H1 (cell line): ENCODE data around the gene OR52B6. TPM values are rescaled to one million over a fixed set of nuclear protein-coding genes. Genes with fewer than 3 reads are reported as not detected.

Experiments used
- CTCF ChIA-PET: fragments of 300-600 bp; sonication (Branson Sonifier 250); formaldehyde crosslinking; loops from one replicate; lab custom pipeline; 2021; ENCODE audit not compliant: partially characterized antibody; lab: Charles Lee
- POLR2A ChIA-PET: fragments of 300-600 bp; sonication (Branson Sonifier 250); formaldehyde crosslinking; loops from one replicate; lab custom pipeline; 2021; ENCODE audit warnings: inconsistent platforms; ENCODE audit not compliant: partially characterized antibody; lab: Charles Lee
- DNase-seq, 2 experiments: peaks; one replicate each; pipeline versions ENCODE4 v3.0.0 to v3.0.0-alpha.2; 2010 to 2022; ENCODE audit warnings: low spot score in 2 of 2, low read depth in 1 of 2, mixed read lengths in 1 of 2
- FAIRE-seq: peaks from 2 replicates; lab custom pipeline; 2011; peaks lifted over from hg19 to GRCh38; lab: Jason Lieb, UNC
- H2AFZ ChIP-seq: 2 replicates; pipeline ENCODE4 v1.8.1; 2012; ENCODE audit warnings: low read length, inconsistent platforms
- H2AK5ac ChIP-seq: 2 replicates; pipeline ENCODE4 v1.6.1; 2013; ENCODE audit warnings: low read depth, low read length
- H2BK120ac ChIP-seq: replicated peaks from 2 replicates; pipeline ENCODE3; 2013; ENCODE audit warnings: low read depth, low read length, inconsistent platforms
- H2BK12ac ChIP-seq: 2 replicates; pipeline ENCODE4 v1.6.1; 2013; ENCODE audit warnings: low read depth, low read length
- H2BK15ac ChIP-seq: 2 replicates; pipeline ENCODE4 v1.6.1; 2013; ENCODE audit warnings: low read length
- H2BK20ac ChIP-seq: 2 replicates; pipeline ENCODE4 v1.6.1; 2013; ENCODE audit warnings: low read length
- H2BK5ac ChIP-seq: 2 replicates; pipeline ENCODE4 v1.6.1; 2013; ENCODE audit warnings: low read depth, low read length
- H3K14ac ChIP-seq: 2 replicates; pipeline ENCODE4 v1.6.1; 2013; ENCODE audit warnings: inconsistent platforms; ENCODE audit not compliant: insufficient read length
- H3K18ac ChIP-seq: 2 replicates; pipeline ENCODE4 v1.6.1; 2013; ENCODE audit warnings: low read length; ENCODE audit errors: extremely low read depth
- H3K23ac ChIP-seq: 2 replicates; pipeline ENCODE4 v1.6.1; 2013; ENCODE audit warnings: inconsistent platforms; ENCODE audit not compliant: insufficient read length
- H3K23me2 ChIP-seq: 2 replicates; pipeline ENCODE4 v1.6.1; 2013; ENCODE audit warnings: low read depth, low read length
- H3K27ac ChIP-seq: 2 replicates; pipeline ENCODE4 v1.6.1; 2011; ENCODE audit warnings: low read depth, low read length, inconsistent platforms
- H3K27me3 ChIP-seq, 4 experiments: replicated peaks in 1 of 4; 1 replicate in 1 of 4; 2 replicates in 3 of 4; pipeline versions ENCODE4 v1.6.1 to v1.8.1; 2011 to 2013; ENCODE audit warnings: low read length in 3 of 4, mild to moderate bottlenecking in 3 of 4, inconsistent platforms in 2 of 4, mixed read lengths in 2 of 4, moderate library complexity in 1 of 4; ENCODE audit not compliant: control insufficient read depth in 3 of 4, insufficient read depth in 3 of 4; ENCODE audit errors: extremely low read depth in 1 of 4
- H3K36me3 ChIP-seq, 4 experiments: 2 replicates each; pipeline versions ENCODE4 v1.6.1 to v1.8.1; 2011 to 2013; ENCODE audit warnings: mild to moderate bottlenecking in 4 of 4, low read length in 3 of 4, moderate library complexity in 2 of 4, control low read depth in 1 of 4, inconsistent platforms in 1 of 4; ENCODE audit not compliant: insufficient read depth in 4 of 4, control insufficient read depth in 2 of 4
- H3K4ac ChIP-seq: replicated peaks from 2 replicates; pipeline ENCODE3; 2013; ENCODE audit warnings: low read length, low read depth, mixed read lengths, inconsistent platforms; ENCODE audit not compliant: insufficient read length
- H3K4me1 ChIP-seq, 4 experiments: replicated peaks in 1 of 4; 1 replicate in 1 of 4; 2 replicates in 3 of 4; pipeline versions ENCODE4 v1.6.1 to v1.8.1; 2011 to 2013; ENCODE audit warnings: low read length in 3 of 4, inconsistent platforms in 2 of 4, mixed read lengths in 1 of 4; ENCODE audit not compliant: insufficient read depth in 4 of 4, control insufficient read depth in 3 of 4
- H3K4me2 ChIP-seq, 2 experiments: 2 replicates each; pipeline versions ENCODE4 v1.6.1 to v1.8.1; 2011 to 2013; ENCODE audit warnings: low read depth in 2 of 2, low read length in 2 of 2, control low read depth in 1 of 2, inconsistent platforms in 1 of 2, mild to moderate bottlenecking in 1 of 2; ENCODE audit not compliant: insufficient read depth in 1 of 2
- H3K4me3 ChIP-seq, 4 experiments: fragments of 200-600, 300-600 bp in 1 of 4; sonication (generic), shearing (Covaris generic), sonication (Bioruptor Twin) in 1 of 4; 2 replicates each; pipeline versions ENCODE4 v1.5.1 to v1.8.1; 2011 to 2016; ENCODE audit warnings: low read length in 4 of 4, low read depth in 3 of 4, control low read depth in 2 of 4, inconsistent platforms in 2 of 4, mild to moderate bottlenecking in 2 of 4, mixed read lengths in 1 of 4, moderate library complexity in 1 of 4; ENCODE audit not compliant: insufficient read depth in 2 of 4; ENCODE audit errors: extremely low read depth in 1 of 4
- H3K56ac ChIP-seq: replicated peaks from 2 replicates; pipeline ENCODE3; 2013; ENCODE audit warnings: low read depth, mild to moderate bottlenecking, mixed read lengths, low read length, inconsistent platforms; ENCODE audit not compliant: insufficient read length
- H3K79me1 ChIP-seq: 2 replicates; pipeline ENCODE4 v1.6.1; 2013; ENCODE audit warnings: low read depth, low read length, control low read depth
- H3K79me2 ChIP-seq, 2 experiments: 2 replicates each; pipeline versions ENCODE4 v1.6.1 to v1.8.1; 2012 to 2013; ENCODE audit warnings: low read length in 2 of 2, mild to moderate bottlenecking in 2 of 2, inconsistent platforms in 1 of 2; ENCODE audit not compliant: insufficient read depth in 2 of 2, control insufficient read depth in 1 of 2
- H3K9ac ChIP-seq, 4 experiments: replicated peaks in 1 of 4; 1 replicate in 1 of 4; 2 replicates in 3 of 4; pipeline versions ENCODE4 v1.6.1 to v1.8.1; 2011 to 2013; ENCODE audit warnings: low read depth in 3 of 4, low read length in 3 of 4, control low read depth in 2 of 4, mild to moderate bottlenecking in 2 of 4, moderate library complexity in 2 of 4, inconsistent platforms in 1 of 4; ENCODE audit errors: extremely low read depth in 1 of 4
- H3K9me3 ChIP-seq, 2 experiments: 2 replicates each; pipeline versions ENCODE4 v1.6.1 to v1.8.1; 2012 to 2013; ENCODE audit warnings: mild to moderate bottlenecking in 2 of 2, moderate library complexity in 2 of 2, control low read depth in 1 of 2, inconsistent platforms in 1 of 2, low read depth in 1 of 2, low read length in 1 of 2, mixed read lengths in 1 of 2; ENCODE audit not compliant: insufficient read depth in 2 of 2
- H4K20me1 ChIP-seq, 2 experiments: replicated peaks in 1 of 2; 2 replicates each; pipeline versions ENCODE3 to v1.8.1; 2011 to 2013; ENCODE audit warnings: inconsistent platforms in 2 of 2, low read length in 2 of 2, mild to moderate bottlenecking in 1 of 2; ENCODE audit not compliant: insufficient read depth in 2 of 2, control insufficient read depth in 1 of 2
- H4K5ac ChIP-seq: 2 replicates; pipeline ENCODE4 v1.6.1; 2013; ENCODE audit warnings: low read length, low read depth, mixed read lengths, inconsistent platforms; ENCODE audit not compliant: insufficient read length
- H4K8ac ChIP-seq: 2 replicates; pipeline ENCODE4 v1.8.0; 2013; ENCODE audit warnings: mild to moderate bottlenecking, moderate library complexity, low read length, inconsistent platforms; ENCODE audit not compliant: insufficient read depth; ENCODE audit errors: extremely low read depth
- H4K91ac ChIP-seq: replicated peaks from 2 replicates; pipeline ENCODE3; 2013; ENCODE audit warnings: low read length, mixed read lengths, inconsistent platforms; ENCODE audit not compliant: insufficient read length
- FOSL1 ChIP-seq: IDR thresholded peaks from 2 replicates; pipeline ENCODE4 v1.6.1; 2011; ENCODE audit warnings: mild to moderate bottlenecking, low read depth, low read length, moderate library complexity; ENCODE audit not compliant: insufficient read depth
- WGBS, 2 experiments: shearing (Covaris generic) in 1 of 2; methylation state at CpG; one replicate each; pipeline versions ENCODE4 v1.1.6 to v1.1.7; 2013 to 2015; ENCODE audit warnings: low lambda C conversion rate in 2 of 2, mixed read lengths in 2 of 2, inconsistent platforms in 1 of 2, low coverage in 1 of 2, missing lambda C conversion rate in 1 of 2; ENCODE audit not compliant: insufficient replicate concordance in 2 of 2, insufficient coverage in 1 of 2, insufficient read length in 1 of 2; ENCODE audit errors: extremely low coverage in 1 of 2, missing lambda C conversion rate in 1 of 2; 5-methylcytosine and 5-hydroxymethylcytosine counted together
- polyA plus RNA-seq, 7 experiments: library from polyadenylated mRNA; depleted of rRNA in 3 of 7; stranded (reverse) in 5 of 7; unstranded in 2 of 7; fragments of >200 nt in 5 of 7; fragments of 200-250 nt in 2 of 7; gene quantifications; 1 replicate in 5 of 7; 2 replicates in 1 of 7; 4 replicates in 1 of 7; pipeline versions ENCODE4 v1.2.1 to v1.2.3, GENCODE V29; 2011 to 2013; ENCODE audit warnings: missing spikeins in 2 of 7, mixed read lengths in 2 of 7
- total RNA-seq: library from RNA; stranded (reverse); fragmentation: NEBNext Ultra II Directional; extraction: Animal tissue kit (Norgen Biotek cat#: 25700); gene quantifications from 2 replicates; pipeline ENCODE4 v1.2.1, GENCODE V29; 2021

The OR52B6 gene
- total and polyA plus RNA-seq, 2 of the 8 experiments (the other 6 are each of a cell fraction or from before 2014, with no cell fraction given), result not detected

DNA sequence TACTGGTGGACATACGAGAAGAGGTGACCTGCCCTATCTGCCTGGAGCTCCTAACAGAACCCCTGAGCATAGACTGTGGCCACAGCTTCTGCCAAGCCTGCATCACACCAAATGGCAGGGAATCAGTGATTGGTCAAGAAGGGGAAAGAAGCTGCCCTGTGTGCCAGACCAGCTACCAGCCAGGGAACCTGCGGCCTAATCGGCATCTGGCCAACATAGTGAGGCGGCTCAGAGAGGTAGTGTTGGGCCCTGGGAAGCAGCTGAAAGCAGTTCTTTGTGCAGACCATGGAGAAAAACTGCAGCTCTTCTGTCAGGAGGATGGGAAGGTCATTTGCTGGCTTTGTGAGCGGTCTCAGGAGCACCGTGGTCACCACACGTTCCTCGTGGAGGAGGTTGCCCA, 22.6 kb downstream of the OR52B6 start:
- WGBS, 2 experiments, result 95% methylated on average over 8 of the region's 8 CpGs; no CpG with 5 or more reads in 1 of the 2 experiments
- H3K79me2 ChIP-seq, result peaks cover 3 to 33% of the 10 kb centered on the region in 2 experiments; a peak in 3 of 4 replicates
- H3K4me3 ChIP-seq, result no peak overlapping the region
- H3K4me2 ChIP-seq, result no peak overlapping the region
- DNase-seq, result no peak
- no peak overlapping the region for H2BK20ac ChIP-seq
- no peak overlapping the region for H2BK5ac ChIP-seq
- H3K9me3 ChIP-seq, result no peaks in the 10 kb centered on the region
- no peaks in the 10 kb centered on the region for H3K27me3 ChIP-seq
- H4K8ac ChIP-seq, result no peak overlapping the region; the same call in 1 of the 2 replicates
- H3K4me1 ChIP-seq, result peaks cover 0 to 5% (median 1%) of the 10 kb centered on the region in 4 experiments; a peak in 4 of 7 replicates
- no peak overlapping the region for H3K9ac ChIP-seq
- H2AK5ac ChIP-seq, result no peak overlapping the region
- no peak overlapping the region for H2BK15ac ChIP-seq
- ChIA-PET POLR2A (no interaction called here), CTCF (interaction anchor here (1.1 to 6.8 kb wide), 3 partner anchors 8 to 24 kb away, joined by 3 to 71 read pairs (median 3); no protein-coding TSS in a partner anchor)
- H3K56ac ChIP-seq, result no peak overlapping the region
- H3K18ac ChIP-seq, result no peak overlapping the region
- H3K23ac ChIP-seq, result no peak overlapping the region
- no peak for TF ChIP-seq FOSL1
- no peak overlapping the region for H2AFZ ChIP-seq
- H3K27ac ChIP-seq, result no peak overlapping the region
- FAIRE-seq, result no peak
- H2BK12ac ChIP-seq, result no peak overlapping the region
- no peak overlapping the region for H3K4ac ChIP-seq
- H4K91ac ChIP-seq, result no peak overlapping the region
- no peak overlapping the region for H4K5ac ChIP-seq
- no peak overlapping the region for H2BK120ac ChIP-seq
- no peak overlapping the region for H3K14ac ChIP-seq
- peaks cover 0 to 4% of the 10 kb centered on the region in 2 experiments for H4K20me1 ChIP-seq
- peaks cover 0 to 33% (median 27%) of the 10 kb centered on the region in 4 experiments; a peak in 7 of 8 replicates for H3K36me3 ChIP-seq
- H3K79me1 ChIP-seq, result no peaks in the 10 kb centered on the region
- no peaks in the 10 kb centered on the region for H3K23me2 ChIP-seq
